GM11168 (cell line): Measurements from ENCODE around the gene IL1RL2.

Experiments
- in situ Hi-C: fragments of 300-500 bp; cut with MboI; formaldehyde crosslinking; loops from one replicate; pipeline ENCODE4 v1.12.0; 2022; ENCODE audit warnings: low sequenced_read_pairs; ENCODE audit not compliant: unreplicated experiment

The IL1RL2 gene

GRCh38 chr2:102289129-102289528 lies 102.3 kb downstream of the IL1RL2 start:
- in situ Hi-C loops = no loop called here
